T follicular helper cell (primary cell): ENCODE measurements around the gene UBAP2.

Experiments
- DNase-seq: peaks from one replicate; pipeline ENCODE4 v3.0.0-alpha.2; 2020; ENCODE audit warnings: low read depth

UBAP2 gene

DNA sequence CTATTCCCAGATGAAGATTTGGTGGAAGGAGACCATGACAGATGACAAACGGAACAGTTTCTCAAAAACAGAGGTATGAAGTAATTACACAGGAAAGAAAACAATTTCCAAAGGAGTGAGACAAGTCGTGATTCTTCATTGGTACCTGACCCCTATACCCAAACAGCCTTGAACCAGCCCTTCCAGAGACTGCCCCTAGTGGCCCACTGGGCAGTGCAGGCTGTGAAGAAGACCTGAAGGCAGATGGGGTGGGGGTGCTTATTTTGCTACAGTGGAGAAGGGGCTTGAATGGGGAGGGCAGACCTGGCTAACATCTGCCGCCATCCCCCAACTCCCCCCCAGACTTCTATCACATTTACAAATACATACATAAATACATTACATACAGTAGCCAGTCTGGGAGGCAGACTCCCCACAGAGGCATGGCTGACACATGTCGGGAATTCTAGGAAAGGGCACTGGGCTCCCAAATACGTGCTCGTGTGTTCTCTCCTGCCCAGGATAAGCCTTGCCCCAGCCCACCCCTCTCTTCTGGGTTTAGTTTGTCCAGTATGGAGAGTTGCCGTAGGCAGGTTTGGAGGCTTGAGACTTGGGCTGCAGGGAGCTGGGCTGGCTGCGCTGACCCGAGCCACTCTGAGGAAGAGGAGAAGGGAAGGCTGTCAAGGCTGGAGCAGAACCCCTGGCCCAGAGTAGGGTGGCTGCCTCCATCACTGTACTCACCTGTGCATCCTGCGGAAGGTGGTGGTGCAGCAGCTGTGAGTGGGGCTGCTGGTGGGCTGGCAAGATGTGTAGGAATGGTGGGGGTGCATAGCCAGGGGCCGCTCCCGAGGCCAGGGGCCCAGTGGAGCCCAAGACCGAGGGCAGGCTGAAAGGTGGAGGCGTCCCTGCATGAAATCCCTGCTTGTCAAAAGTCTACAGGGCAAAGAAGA lies 126.5 kb downstream of the UBAP2 start:
- no peak for DNase-seq

DNA sequence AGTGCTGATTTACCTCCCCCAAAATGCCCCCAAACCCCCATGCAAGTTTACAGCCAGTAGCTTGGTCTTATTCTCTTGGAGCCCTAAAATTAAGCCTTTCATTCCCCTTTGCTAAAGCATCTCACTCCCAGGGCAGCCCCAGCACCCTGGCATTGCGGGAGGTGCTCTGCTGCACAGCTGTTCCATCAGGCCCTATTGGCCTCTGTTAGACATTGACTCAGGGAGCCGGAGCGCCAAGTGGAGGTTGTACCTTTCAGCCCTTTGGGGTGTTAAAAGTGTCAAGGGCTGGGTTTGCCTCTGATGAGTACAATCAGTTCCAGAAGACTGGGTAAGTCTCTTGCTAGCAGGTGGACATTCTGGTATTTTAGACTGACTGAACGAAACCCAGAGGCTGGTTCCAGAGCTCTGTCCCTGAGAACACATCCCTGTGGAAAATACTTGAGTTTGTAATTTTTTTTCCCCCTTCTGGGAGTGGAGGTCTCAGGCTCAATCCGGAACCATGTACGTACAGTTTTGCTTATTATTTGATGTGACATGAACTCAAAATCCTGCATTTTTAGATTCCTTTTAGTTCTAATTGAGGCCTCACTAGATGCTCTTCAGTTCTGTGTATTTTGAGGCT lies 129.3 kb downstream of the UBAP2 start:
- no peak for DNase-seq

DNA sequence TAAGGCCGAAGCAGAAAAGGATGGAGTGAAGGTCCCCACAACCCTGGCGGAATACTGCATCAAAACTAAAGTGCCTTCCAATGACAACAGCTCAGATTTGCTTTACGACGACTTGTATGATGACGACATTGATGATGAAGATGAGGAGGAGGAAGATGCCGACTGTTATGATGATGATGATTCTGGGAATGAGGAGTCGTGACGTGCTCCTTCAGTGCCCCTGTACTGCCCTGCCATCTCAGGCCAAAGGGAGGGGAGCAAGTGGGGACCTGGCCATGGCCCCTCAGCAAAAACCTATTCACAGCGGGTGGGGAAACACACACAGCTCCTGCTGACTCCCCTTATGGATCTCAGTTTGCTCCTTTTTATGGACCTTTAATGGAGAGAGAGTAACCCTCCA lies 131.7 kb downstream of the UBAP2 start:
- no peak for DNase-seq

DNA sequence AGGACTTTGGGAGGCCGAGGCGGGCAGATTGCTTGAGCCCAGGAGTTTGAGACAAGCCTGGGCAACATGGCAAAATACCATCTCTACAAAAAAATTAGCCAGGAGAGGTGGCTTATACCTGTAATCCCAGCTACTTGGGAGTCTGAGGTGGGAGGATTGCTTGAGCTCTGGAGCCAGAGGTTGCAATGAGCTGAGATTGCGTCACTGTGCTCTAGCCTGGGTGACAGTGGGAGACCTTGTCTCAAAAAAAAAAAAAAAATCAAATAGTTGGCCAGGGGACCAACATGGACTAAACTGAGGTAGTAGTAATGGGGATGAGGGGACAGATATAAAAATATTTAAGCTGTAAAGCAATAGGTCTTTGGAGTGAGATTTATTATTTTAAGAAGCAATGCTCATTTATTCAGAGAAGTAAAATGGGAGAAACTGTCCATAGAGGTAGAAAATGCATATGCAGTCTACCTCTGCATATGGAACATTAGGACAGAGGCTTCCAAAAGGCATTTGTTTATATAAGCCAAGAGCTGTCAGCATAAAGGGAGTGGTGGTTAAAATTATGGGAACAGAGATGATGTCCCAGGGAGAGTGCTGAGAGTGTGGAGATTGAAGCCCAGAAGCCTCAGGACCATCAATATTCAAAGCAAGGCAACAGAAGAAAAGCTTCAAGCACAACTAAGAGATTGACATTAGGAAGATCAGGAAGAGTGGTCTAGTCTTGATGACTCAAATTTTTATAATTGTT lies 133.6 kb downstream of the UBAP2 start:
- no peak for DNase-seq

DNA sequence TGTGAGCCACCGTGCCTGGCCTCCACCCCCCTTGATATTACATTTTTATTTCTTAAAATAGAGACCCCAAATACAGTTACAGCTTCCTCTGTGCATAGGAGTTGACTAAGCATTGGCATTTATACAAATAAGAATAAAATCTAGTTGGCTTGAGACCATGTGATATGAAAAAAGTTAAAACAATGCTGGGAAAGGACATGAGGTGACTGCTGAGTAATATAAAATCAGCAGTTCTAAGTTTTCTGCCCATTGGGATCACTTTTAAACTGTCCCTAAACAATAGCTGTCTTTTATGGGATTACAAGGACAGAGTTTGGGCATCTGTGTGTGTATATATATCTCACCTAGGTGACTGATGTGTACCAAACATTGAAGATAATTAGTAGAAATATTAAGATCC lies 135.1 kb downstream of the UBAP2 start:
- DNase-seq, result no peak

DNA sequence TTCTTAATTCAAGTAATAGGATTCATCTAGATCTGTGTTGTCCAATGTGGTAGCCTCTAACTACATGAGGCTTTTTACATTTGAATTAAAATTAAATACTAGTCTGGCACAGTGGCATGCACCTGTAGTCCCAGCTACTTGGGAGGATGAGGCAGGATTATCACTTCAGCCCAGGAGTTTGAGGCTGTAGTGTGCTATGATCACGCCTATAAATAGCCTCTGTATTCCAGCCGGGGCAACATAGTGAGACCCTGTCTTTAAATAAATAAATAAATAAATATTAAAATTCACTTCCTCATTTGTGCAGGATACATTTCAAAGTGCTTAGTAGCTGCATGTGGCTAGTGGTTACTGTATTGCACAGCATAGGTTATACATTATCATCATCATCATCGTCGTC lies 139.9 kb downstream of the UBAP2 start:
- DNase-seq, result no peak

DNA sequence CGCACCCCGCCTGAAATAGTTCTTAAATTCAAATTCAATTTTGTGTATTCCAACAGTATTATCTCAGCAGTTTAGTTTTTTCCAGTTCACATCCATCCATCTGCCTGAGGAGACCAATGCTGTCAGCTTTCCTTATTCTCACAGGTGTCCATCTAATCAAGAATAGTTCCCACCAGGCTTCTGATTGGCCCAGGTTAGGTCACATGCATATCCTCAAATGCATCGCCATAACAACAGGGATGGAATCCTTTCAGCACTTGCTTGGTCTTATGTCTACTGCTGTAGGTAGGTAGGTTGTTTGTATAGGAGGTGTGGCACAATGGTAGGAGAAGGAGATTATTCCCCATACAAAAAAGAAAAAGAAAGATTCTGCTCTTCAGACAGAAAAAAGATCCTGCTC lies 140.6 kb downstream of the UBAP2 start:
- no peak for DNase-seq

DNA sequence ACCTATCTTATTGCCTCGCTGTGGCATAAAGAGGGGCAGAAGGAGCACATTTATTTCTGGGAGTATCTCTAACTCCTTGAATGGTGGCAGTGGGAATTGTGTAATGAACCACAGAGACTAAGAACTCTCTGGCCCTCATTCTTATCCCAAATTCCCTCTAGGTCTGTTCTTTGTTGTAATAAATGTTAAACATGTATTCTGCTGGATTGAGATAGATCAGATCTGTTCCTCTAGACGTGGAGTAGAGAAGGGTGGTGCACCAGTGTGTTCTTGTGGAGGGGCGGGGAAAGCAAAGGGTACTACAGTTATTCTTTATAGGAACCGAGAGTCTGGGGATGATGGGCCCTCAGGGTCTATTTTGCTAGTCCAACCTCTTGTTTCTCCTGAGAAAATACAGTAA lies 141.3 kb downstream of the UBAP2 start:
- DNase-seq, result no peak

DNA sequence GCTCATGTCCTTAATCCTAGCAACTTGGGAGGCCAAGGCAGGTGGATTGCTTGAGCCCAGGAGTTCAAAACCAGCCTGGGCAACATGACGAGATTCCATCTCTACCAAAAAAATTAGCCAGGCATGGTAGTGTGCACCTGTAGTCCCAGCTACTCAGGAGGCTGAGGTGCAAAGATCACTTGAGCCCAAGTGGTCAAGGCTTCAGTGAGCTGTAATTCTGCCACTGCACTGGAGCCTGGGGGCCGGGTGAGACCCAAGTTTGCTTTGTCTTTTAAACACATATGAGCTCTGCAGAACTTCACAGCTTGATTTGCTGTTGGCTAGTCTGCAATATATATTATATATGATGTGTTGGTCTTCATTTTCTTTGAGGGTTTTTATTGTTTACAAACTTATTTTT lies 141.9 kb downstream of the UBAP2 start:
- no peak for DNase-seq

DNA sequence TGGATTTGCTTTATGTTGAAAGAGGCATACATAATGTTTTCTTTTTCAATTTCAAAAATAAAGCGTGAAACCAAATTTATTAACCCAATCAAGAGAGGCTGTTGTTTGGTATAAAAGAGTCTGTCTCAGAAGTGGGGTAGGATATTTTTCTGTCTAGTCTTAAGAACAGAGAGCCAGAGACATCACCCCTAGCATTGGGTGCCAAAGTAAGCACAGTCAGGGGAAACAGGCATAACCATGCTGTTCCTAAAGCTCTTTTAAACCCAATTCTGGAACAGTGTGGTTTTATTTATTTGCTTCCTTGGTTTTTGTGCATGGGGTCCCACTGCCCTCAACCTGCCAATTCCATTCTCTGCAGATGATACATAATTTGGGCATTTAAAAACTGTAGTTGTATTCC lies 143.6 kb downstream of the UBAP2 start:
- no peak for DNase-seq

DNA sequence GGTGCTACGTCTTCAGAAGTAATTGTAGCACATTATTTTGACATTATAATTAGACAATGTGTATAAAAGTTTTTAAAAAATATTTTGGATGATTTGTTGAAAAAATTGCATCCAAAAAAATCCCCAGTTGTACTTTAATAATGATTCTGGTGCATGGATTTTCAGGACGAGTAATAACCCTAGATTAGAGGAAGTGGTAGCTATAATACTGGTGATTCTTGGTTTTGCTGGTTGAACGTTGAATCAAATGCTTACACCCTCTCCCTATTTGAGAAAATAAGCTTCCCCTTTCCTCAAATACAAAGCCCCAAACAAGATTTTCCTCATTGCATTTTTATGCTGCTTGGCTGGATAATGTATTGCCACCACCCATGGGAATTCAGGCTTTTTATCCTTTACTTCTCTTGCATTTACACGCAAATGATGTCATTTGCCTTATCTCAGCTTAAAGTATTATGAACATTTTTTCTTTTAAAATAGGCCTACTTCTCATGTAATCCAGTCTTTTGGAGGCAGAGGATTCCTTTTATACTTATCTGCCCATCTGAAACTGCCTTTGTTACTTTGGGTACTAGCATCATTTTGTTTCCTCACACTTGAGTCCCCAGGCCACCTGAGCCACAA lies 145.4 kb downstream of the UBAP2 start:
- DNase-seq, result no peak

DNA sequence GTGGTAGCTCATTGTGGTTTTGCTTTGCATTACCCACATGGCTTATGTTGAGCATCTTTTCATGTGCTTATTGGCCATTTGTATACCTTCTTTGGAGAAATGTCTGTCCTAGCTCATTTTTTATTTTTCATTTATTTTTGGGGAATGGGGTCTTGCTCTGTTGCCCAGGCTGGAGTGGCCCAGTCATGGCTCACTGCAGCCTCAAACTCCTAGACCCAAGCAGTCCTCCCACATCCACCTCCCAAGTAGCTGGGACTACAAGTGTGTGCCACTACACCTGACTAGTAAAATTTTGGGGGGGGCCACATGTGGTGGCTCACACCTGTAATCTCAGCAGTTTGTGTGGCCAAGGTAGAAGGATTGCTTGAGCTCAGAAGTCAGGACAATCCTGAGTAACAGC lies 154.4 kb downstream of the UBAP2 start:
- DNase-seq, result no peak

DNA sequence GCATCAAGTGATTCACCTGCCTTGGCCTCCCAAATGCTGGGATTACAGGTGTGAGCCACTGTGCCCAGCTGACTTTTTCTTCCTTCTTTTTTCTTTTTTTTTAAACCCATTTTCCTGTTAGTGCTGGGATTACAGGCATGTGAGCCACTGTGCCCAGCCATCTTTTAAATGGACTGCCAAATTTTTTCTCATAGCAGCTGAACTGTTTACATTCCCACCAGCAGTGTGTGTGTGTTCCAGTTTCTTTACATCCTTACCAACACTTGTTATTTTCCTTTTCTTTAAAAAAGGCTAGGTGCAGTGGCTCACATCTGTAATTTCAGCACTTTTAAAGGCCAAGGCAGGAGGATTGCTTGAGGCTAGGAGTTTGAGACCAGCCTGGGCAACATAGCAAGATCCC lies 154.8 kb downstream of the UBAP2 start:
- no peak for DNase-seq

DNA sequence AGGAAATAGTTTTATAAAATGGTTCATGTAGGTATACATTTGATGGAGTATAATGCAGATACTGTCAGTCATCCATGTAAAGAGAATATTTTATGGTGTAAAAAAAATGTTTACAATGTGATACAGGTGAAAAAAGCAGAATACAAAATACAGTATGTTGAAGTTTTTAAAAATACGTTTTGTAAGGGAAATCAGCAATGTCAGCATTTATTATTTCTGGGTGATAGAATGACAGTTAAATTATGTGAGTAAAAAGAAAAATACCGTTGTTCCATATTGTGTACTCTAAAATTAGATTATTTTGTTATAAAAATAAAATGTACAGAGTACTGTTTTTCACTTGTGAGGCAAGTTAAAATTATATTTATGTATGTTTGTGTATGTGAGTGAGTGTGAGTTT lies 162.7 kb downstream of the UBAP2 start:
- no peak for DNase-seq

DNA sequence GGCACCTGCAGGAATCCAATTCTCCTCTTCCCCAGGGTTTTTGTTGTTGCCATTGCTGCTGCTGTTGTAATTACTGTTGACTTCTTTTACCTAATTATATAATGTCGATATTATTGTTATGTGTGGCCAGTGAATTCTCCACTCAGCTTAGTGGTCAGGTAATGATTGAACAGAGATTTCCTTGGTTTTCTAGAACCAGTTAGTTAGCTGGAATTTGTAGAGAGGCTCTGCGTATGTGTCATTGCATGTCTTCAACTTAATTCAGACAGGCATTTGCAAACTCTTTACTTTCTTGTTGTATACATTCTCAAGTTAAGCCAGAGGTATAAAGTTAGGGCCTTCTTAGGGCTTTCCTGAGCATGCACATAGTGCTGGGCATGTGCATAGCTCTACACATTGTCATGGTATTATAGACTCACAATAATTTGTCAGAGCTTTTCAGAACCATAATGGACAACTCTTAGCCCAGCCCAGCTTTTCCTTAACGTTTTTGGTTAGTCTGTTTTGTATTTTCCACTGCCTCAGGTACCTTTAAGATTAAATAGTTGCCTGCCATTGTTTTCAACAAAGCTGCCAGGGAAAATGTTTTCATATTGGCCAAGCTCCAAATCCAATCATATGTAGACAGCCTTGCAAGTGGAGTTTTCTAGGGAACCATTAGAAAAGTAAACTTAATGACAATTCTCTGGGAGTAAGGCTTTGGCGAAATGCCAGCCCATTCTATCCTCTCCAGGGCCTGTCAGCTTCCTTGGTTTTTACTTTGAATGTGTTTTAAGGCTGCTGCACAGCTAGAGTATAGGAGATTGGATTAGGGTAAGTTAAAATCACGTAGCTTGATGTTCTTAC lies 163.6 kb downstream of the UBAP2 start:
- no peak for DNase-seq

DNA sequence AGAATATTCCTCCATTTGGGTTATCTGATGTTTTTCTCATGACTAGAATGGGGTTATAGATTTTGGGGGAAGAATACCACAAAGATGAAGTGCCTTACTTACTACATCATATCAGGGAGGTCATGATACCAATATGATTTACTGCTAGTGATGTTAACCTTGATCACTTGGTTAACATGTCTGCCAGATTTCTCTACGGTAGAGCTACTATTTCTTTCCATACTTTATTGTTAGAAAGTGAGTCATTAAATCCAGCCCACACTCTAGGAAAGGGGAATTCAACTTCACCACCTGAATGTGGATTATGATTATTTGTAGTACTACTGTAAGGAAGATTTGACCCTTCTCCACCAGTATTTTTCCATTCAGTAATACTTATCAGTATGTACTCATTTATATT lies 167.1 kb downstream of the UBAP2 start:
- DNase-seq, result no peak

DNA sequence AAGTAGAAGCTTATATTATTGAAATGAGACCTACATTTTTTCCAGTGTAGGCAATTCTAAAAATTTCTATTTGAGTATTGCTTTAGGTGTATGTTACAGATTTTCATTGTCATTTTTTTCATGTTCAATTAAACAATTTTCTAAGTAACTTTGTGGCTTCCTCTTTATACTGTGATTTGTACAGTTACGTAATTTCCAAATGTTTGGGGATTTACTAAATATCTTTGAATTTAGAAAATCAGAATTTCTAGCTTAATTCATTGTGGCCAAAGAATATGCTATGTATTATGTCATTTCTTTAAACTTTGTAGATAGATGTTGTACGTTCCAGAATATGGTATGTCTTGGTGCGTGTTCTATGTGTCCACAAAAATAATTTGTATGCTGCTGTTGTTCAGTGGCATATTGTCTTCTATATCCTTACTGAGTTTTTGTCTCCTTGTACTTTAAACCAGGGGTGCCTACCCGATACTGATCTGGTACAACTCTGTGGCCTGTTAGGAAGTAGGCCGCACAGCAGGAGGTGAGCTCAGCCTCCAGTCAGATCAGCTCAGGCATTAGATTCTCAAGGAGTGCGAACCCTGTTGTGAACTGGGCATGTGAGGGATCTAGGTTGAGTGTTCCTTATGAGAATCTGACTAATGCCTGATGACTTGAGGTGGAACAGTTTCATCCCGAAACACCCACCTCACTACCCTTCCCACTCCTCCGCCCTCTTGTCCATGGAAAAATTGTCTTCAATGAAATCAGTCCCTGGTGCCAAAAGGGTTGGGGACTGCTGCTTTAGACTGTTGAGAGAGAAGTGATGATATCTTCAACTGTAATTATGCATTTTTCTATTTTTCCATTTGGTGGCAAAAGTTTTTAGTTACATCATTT lies 168.2 kb downstream of the UBAP2 start:
- DNase-seq, result no peak

DNA sequence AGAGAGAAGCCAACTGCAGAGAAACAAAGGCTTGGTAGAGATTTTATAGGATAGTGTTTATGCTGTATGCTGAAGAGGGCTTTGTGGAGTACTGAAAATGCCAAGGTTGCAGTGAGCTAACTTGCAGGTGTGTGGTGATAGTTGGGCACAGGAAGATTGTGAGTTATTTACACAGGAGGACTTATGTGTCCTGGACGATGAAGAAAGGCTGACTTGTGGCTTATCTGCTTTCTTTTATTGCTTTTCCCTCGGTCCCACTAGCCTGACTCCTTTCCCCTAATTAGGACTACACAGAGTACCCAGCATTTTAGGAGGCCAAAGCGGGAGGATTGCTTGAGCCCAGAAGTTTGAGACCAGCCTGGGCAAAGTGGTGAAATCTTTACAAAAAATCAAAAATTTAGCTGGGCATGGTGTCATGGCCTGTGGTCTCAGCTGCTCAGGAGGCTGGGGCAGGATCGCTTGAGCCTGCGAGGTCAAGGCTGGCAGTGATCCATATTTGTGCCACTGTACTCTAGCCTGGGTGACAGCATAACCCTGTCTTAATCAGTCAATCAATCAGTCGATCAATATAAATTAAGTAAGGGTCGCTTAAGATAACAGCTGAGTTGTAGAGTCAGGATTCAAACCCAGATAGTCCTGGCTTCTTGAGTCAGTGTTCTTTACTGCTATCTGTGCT lies 169.9 kb downstream of the UBAP2 start:
- DNase-seq, result no peak

DNA sequence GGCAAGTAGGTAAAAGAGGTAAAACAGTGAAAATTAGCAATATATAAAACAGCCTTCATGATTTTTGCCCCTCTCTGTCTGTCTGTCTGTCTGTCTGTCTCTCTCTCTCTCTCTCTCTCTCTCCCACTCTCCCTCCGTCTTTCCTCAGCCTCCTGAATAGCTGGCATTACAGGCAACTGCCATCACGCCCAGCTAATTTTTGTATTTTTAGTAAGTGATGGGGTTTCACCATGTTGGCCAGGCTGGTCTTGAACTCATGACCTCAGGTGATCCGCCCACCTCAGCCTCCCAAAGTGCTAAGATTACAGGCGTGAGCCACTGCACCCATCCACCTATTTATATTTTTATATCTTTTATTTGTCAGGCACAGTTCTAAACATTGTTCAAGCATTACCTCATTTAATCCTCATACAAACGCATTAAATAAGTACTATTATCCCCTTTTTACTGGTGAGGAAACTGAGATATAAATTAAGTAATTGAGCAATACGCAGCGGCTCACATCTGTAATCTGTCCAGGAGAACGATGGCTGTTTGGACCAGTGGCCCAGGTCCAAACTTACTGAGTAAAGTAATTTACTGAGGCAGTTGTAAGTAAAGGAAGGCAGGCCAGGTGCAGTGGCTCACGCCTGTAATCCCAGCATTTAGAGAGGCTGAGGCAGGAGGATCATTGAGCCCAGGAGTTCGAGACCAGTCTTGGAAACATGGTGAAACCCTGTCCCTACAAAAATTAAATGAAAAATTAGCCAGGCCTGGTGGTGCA lies 170.8 kb downstream of the UBAP2 start:
- no peak for DNase-seq
